ENCODE results near the gene RANBP3L.

RANBP3L gene

DNA sequence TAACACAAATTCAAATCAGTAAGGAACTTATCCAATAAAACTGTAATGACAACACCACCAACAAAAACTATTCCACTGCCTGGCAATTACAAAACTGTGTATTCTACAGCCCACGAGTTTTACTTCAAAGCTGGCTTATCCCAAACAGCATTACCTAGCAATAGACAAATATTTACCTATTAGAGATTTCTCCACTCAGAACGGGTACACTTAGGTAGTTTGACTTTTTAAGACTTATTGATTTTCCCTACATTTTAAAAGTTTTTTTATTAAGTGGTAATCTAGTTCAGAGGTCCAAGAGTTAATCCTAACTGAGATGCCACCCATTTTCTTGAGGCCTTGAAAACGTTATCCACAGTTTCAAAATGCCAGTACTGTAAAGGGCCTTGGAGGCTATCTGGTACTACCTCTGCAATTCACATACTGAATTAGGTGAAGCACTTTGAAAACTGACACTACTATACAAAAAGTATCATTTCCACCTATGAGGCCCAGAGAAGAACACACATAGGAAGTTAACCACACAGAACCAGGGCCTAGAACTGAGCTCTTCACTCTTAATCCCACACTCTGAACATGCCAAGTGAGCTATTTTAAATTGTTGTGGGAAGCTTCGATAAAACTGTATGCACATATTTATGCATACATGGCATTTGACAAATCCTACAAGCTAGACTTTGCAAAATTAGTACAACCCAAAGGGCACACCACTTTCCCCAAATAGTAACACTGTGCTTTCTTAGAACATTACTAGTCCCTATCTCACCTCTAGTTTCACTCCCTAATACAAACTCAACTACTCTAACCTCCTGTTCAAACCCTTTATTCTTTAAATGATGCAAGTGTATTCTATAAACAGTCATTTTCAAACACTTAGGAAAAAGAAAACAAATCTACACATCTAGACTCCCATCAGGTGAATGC lies 62.1 kb downstream of the RANBP3L start:
- Histone ChIP-seq H3K36me3 (ENCODE audit: insufficient read depth, low read length) (no peaks in the 10 kb centered on the region), H3K4me3 (ENCODE audit: low read depth in 1 of 2, low read length in 2 of 2) (peak overlapping the region in 1 of 2 donors; percentile 70), H3K9ac (ENCODE audit: low read length) (peak overlapping the region; percentile 78), H3K9me3 (ENCODE audit: low read length) (no peaks in the 10 kb centered on the region), H3K4me1 (ENCODE audit: insufficient read depth, low read length) (peaks cover 50% of the 10 kb centered on the region), H3K27me3 (ENCODE audit: control insufficient read depth in 1 of 2, insufficient read depth in 2 of 2, low read length in 2 of 2) (no peaks in the 10 kb centered on the region), H3K27ac (ENCODE audit: low read depth, low read length) (peak overlapping the region; percentile 98)

DNA sequence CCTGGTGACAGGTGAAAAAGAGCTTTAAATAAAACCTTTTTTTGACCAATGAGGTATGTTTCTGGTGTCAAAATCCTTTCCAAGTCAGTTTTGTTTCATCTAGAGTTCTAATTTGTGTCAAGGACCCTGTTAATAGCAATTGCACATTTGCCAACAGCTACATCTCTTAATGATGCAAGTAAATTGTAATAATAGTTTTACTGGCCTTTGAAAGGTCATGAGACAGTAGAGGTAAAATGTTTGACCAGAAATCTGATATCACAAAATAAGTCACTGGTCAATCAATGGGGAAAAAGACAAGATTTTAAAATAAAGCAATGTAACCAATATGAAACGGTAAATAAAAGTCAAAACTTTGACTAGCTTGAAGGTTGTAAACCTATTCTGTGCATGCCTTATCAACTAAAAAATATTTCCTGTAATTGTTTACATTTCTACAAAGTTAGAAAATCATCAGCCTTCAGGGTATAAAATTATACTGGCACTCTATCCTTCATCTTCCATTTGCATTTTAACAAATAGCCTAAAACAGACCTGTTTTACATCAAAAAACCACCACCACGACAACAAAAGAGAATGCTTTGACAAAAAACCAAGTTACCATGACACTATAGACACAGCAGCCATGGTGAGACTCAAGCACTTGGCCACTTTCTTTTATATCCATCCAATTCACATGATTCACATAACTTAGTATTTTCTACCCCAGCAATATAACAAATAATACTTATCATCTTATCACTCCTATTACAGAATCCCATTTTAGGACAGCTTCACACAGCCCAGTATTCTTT lies 63.0 kb downstream of the RANBP3L start:
- H3K36me3 ChIP-seq (ENCODE audit: insufficient read depth, low read length): no peaks in the 10 kb centered on the region
- H3K9me3 ChIP-seq (ENCODE audit: low read length): no peaks in the 10 kb centered on the region
- H3K27ac ChIP-seq (ENCODE audit: low read depth, low read length): peak overlapping the region; percentile 67
- H3K9ac ChIP-seq (ENCODE audit: low read length): no peak overlapping the region
- no peaks in the 10 kb centered on the region for H3K27me3 ChIP-seq (ENCODE audit: control insufficient read depth in 1 of 2, insufficient read depth in 2 of 2, low read length in 2 of 2)
- H3K4me3 ChIP-seq (ENCODE audit: low read depth in 1 of 2, low read length in 2 of 2): peak overlapping the region in 1 of 2 donors; percentile 70
- peaks cover 50% of the 10 kb centered on the region for H3K4me1 ChIP-seq (ENCODE audit: insufficient read depth, low read length)

DNA sequence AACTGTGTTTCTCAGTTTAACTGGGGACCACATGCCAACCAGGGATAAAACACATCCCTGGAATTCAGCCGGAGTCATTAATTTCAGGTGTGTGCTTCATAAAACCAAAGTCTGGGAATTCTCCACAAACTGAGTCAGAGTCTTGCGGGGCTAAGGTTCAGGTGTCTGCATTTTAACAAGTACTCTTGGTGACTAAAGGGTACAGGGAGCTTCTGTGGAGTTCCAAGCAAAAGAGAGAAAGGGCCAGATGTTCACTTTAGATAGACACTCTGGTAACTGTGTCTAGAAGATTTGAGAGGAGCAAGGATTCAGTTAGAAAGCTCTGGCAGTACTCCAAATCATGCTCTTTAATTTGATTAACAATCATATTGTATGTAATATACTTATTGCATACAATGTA lies 64.0 kb downstream of the RANBP3L start:
- Histone ChIP-seq H3K9me3 (ENCODE audit: low read length) (no peaks in the 10 kb centered on the region), H3K4me1 (ENCODE audit: insufficient read depth, low read length) (peaks cover 49% of the 10 kb centered on the region), H3K4me3 (ENCODE audit: low read depth in 1 of 2, low read length in 2 of 2) (peak overlapping the region in 1 of 2 donors; percentile 12), H3K27me3 (ENCODE audit: control insufficient read depth in 1 of 2, insufficient read depth in 2 of 2, low read length in 2 of 2) (no peaks in the 10 kb centered on the region), H3K36me3 (ENCODE audit: insufficient read depth, low read length) (no peaks in the 10 kb centered on the region), H3K27ac (ENCODE audit: low read depth, low read length) (peak overlapping the region; percentile 64), H3K9ac (ENCODE audit: low read length) (no peak overlapping the region)

DNA sequence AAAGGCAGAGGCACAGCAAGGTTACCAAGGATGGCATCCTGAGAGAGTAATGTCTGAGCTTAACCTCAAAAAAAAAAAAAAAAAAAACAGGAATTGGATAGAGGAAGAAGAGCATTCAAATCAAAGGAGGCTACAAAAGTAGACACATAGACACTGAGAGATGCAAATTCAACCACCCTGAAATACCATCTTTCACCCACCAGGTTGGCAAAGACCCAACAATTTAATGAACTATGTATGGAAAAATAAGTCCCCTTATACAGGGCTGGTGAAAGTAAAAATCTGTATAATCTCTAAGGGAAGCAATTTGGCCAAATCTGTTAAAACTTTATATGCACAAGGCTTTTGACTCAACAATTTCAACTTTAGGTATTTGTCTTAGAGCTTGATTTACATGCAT lies 64.9 kb downstream of the RANBP3L start:
- Histone ChIP-seq H3K4me1 (ENCODE audit: insufficient read depth, low read length) (peaks cover 46% of the 10 kb centered on the region), H3K9ac (ENCODE audit: low read length) (no peak overlapping the region)

DNA sequence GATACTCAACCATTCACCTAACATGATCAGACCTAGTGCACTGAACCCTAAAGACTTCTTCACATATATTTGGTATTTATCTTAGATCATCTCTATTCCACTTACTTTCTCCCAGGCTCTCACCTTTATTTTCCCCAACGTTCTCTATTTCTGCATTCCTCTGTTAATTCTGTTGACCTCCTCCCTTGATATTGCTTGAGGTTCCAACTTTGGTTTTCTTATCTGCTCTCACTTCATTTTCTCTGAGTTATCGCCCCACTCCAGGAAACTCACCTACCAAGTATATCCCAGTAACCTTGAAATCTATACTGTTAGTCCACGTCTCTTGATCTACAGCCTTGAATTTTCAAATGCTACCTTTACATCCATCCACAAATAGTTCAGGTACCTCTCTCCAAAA lies 69.2 kb downstream of the RANBP3L start:
- Histone ChIP-seq H3K9me3 (ENCODE audit: low read length) (no peaks in the 10 kb centered on the region), H3K4me3 (ENCODE audit: low read depth in 1 of 2, low read length in 2 of 2) (no peak overlapping the region), H3K9ac (ENCODE audit: low read length) (no peak overlapping the region), H3K36me3 (ENCODE audit: insufficient read depth, low read length) (no peaks in the 10 kb centered on the region), H3K27ac (ENCODE audit: low read depth, low read length) (no peak overlapping the region), H3K4me1 (ENCODE audit: insufficient read depth, low read length) (peaks cover 26% of the 10 kb centered on the region), H3K27me3 (ENCODE audit: control insufficient read depth in 1 of 2, insufficient read depth in 2 of 2, low read length in 2 of 2) (no peaks in the 10 kb centered on the region)

More for the DNA sequence above, 64.9 kb downstream of the RANBP3L start:
- Histone ChIP-seq H3K36me3 (ENCODE audit: insufficient read depth, low read length) (no peaks in the 10 kb centered on the region), H3K9me3 (ENCODE audit: low read length) (no peaks in the 10 kb centered on the region), H3K27ac (ENCODE audit: low read depth, low read length) (no peak overlapping the region), H3K27me3 (ENCODE audit: control insufficient read depth in 1 of 2, insufficient read depth in 2 of 2, low read length in 2 of 2) (no peaks in the 10 kb centered on the region), H3K4me3 (ENCODE audit: low read depth in 1 of 2, low read length in 2 of 2) (no peak overlapping the region)

DNA sequence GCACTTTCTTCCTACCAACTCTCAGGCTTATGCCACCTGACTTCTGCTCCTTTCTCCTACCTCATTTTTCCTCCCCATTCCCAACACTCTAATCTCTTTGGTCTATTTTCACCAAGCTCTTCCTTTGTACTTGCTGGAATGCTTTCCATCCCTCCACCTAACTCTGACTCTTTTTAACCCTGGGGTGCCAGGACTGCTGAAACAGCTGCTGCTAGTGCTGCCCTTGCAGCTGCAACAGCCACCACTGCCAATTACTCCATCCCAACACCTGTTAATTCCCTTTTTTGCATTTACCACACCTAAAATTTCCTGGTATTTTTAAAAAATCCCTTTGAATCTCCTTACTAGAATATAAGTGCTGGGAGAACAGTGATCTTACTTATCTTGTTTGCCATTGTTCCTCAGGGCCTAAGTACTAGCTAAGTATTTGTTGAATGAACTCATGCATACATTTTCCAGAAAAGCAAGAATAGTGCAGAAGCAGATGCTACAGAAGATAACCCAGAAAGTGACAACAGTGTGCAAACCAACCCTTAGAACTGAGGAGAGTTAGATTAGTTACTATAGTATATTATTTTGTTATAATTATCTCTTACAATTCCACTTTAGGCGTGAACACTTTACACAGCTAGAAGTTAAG lies 71.4 kb downstream of the RANBP3L start:
- H3K9ac ChIP-seq (ENCODE audit: low read length): no peak overlapping the region
- H3K4me3 ChIP-seq (ENCODE audit: low read depth in 1 of 2, low read length in 2 of 2): no peak overlapping the region
- peaks cover 14% of the 10 kb centered on the region for H3K4me1 ChIP-seq (ENCODE audit: insufficient read depth, low read length)
- no peak overlapping the region for H3K27ac ChIP-seq (ENCODE audit: low read depth, low read length)
- H3K36me3 ChIP-seq (ENCODE audit: insufficient read depth, low read length): peaks cover 9% of the 10 kb centered on the region
- H3K9me3 ChIP-seq (ENCODE audit: low read length): no peaks in the 10 kb centered on the region
- no peaks in the 10 kb centered on the region for H3K27me3 ChIP-seq (ENCODE audit: control insufficient read depth in 1 of 2, insufficient read depth in 2 of 2, low read length in 2 of 2)

DNA sequence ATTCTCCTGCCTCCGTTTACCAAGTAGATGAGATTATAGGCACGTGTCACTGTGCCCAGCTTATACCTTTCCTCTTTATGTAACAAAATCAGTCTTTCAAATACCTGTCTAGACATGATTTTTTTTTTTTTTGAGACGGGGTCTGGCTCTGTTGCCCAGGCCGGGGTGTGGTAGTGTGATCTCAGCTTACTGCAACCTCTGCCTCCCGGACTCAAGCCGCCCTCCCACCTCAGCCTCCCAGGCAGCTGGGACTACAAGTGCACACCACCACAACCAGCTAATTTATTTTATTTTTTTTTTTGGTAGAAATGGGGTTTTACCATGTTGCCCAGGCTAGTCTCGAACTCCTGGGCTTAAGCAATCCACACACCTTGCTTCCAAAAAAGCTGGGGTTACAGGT lies 73.2 kb downstream of the RANBP3L start:
- Histone ChIP-seq H3K4me1 (ENCODE audit: insufficient read depth, low read length) (peaks cover 12% of the 10 kb centered on the region), H3K36me3 (ENCODE audit: insufficient read depth, low read length) (peaks cover 21% of the 10 kb centered on the region), H3K27me3 (ENCODE audit: control insufficient read depth in 1 of 2, insufficient read depth in 2 of 2, low read length in 2 of 2) (no peaks in the 10 kb centered on the region), H3K9me3 (ENCODE audit: low read length) (no peaks in the 10 kb centered on the region), H3K27ac (ENCODE audit: low read depth, low read length) (no peak overlapping the region), H3K9ac (ENCODE audit: low read length) (no peak overlapping the region), H3K4me3 (ENCODE audit: low read depth in 1 of 2, low read length in 2 of 2) (no peak overlapping the region)

DNA sequence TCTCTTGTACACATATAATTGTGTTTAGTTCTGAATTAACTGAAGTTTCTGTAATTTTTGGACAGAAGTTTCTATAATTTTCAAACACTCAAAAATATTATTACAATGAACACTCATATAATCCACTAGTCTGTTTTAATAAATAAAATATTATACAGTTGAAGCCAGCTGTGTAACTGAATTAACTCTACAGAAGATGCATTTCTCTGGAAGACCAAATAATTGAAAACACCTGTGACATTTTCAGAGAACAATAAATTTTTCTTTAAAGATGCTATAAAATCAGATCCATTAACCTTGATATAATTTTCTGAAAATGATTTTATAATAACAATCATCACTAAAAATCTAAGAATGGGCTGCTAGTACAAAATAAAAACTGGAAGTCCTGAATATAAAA lies 74.7 kb downstream of the RANBP3L start:
- Histone ChIP-seq H3K9me3 (ENCODE audit: low read length) (no peaks in the 10 kb centered on the region), H3K4me1 (ENCODE audit: insufficient read depth, low read length) (peaks cover 23% of the 10 kb centered on the region), H3K4me3 (ENCODE audit: low read depth in 1 of 2, low read length in 2 of 2) (no peak overlapping the region), H3K9ac (ENCODE audit: low read length) (no peak overlapping the region), H3K27me3 (ENCODE audit: control insufficient read depth in 1 of 2, insufficient read depth in 2 of 2, low read length in 2 of 2) (no peaks in the 10 kb centered on the region), H3K36me3 (ENCODE audit: insufficient read depth, low read length) (peaks cover 21% of the 10 kb centered on the region), H3K27ac (ENCODE audit: low read depth, low read length) (no peak overlapping the region)

DNA sequence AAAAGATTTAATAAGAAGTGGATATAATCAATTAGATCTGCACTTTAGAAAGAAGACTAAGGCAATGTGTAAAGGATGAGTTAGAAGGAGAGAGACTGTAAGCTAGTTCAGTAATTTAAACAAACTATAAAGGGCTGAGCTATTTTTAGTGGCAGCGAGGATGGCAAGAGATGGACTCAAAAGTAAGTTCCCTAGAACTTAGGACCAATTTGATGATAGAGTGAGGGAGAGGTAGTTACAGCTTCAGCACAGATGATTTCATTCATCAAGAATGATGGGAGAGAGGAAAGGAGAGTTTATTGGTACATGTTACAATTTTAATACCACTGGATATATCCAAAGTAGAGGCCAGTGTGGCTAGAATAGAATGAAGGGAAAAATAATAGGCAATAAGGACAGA lies 79.1 kb downstream of the RANBP3L start:
- Histone ChIP-seq H3K9me3 (ENCODE audit: low read length) (no peaks in the 10 kb centered on the region), H3K9ac (ENCODE audit: low read length) (no peak overlapping the region), H3K27ac (ENCODE audit: low read depth, low read length) (no peak overlapping the region), H3K36me3 (ENCODE audit: insufficient read depth, low read length) (peaks cover 34% of the 10 kb centered on the region), H3K27me3 (ENCODE audit: control insufficient read depth in 1 of 2, insufficient read depth in 2 of 2, low read length in 2 of 2) (no peaks in the 10 kb centered on the region), H3K4me1 (ENCODE audit: insufficient read depth, low read length) (peaks cover 16% of the 10 kb centered on the region), H3K4me3 (ENCODE audit: low read depth in 1 of 2, low read length in 2 of 2) (no peak overlapping the region)

DNA sequence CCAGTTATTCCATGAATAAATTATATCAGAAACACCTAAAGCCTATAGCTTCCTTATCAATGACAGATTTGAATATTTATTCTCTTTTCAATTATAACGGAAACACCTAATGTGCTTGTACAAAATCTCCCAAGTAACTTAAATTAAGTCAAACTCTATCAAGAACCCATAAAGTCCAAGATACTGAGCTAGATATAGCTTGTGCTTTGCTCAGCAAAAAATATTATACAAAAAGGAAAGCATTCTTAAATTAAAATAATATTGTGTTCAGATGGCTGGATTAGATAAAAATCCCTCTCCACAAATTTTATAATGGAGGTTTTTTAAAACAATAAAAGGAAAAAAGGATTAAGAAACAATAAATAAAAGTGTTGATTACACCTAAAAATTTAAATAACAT lies 83.7 kb downstream of the RANBP3L start:
- no peaks in the 10 kb centered on the region for H3K9me3 ChIP-seq (ENCODE audit: low read length)
- peaks cover 14% of the 10 kb centered on the region for H3K4me1 ChIP-seq (ENCODE audit: insufficient read depth, low read length)
- no peak overlapping the region for H3K9ac ChIP-seq (ENCODE audit: low read length)
- no peak overlapping the region for H3K27ac ChIP-seq (ENCODE audit: low read depth, low read length)
- no peak overlapping the region for H3K4me3 ChIP-seq (ENCODE audit: low read depth in 1 of 2, low read length in 2 of 2)
- H3K27me3 ChIP-seq (ENCODE audit: control insufficient read depth in 1 of 2, insufficient read depth in 2 of 2, low read length in 2 of 2): no peaks in the 10 kb centered on the region
- peaks cover 24% of the 10 kb centered on the region for H3K36me3 ChIP-seq (ENCODE audit: insufficient read depth, low read length)

DNA sequence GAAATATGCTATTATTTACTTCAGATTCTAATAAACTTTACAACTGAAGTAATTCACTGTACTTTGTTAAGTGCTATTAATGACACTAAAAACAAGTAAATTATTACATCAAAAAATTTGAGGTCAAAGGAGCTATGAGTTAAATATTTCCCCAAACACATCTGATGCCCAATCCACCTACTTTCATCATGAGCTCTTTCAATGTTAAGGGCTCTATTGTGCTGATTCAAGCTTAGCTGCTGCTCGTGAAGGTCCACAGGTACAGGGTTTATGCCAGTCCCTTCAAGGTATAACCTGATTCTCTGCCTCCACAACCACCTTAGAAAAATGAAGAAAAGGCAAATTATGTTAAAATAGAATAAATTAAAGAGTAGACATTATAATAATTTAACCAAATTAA lies 84.1 kb downstream of the RANBP3L start:
- no peak overlapping the region for H3K4me3 ChIP-seq (ENCODE audit: low read depth in 1 of 2, low read length in 2 of 2)
- H3K9ac ChIP-seq (ENCODE audit: low read length): no peak overlapping the region
- H3K27ac ChIP-seq (ENCODE audit: low read depth, low read length): no peak overlapping the region
- peaks cover 9% of the 10 kb centered on the region for H3K4me1 ChIP-seq (ENCODE audit: insufficient read depth, low read length)
- H3K27me3 ChIP-seq (ENCODE audit: control insufficient read depth in 1 of 2, insufficient read depth in 2 of 2, low read length in 2 of 2): no peaks in the 10 kb centered on the region
- H3K36me3 ChIP-seq (ENCODE audit: insufficient read depth, low read length): peaks cover 28% of the 10 kb centered on the region
- H3K9me3 ChIP-seq (ENCODE audit: low read length): no peaks in the 10 kb centered on the region

Measured in muscle layer of colon (tissue), 2 donors.